Coronary artery (tissue), 2 donors: Measurements from ENCODE around the gene COBLL1.

Experiments used
- DNase-seq: peaks from one replicate; pipeline ENCODE4 v3.0.0-alpha.2; 2017; ENCODE audit warnings: low spot score
- H3K27ac ChIP-seq, 2 donors: fragments of 200-600 bp; sonication (generic); one replicate each; pipeline ENCODE4 v1.5.1; 2016 to 2019
- H3K4me3 ChIP-seq: fragments of 200-600 bp; sonication (generic); 2 replicates; pipeline ENCODE4 v1.5.1; 2016; ENCODE audit warnings: mild to moderate bottlenecking, moderate library complexity
- TF ChIP-seq, protein P1 (sequence below): fragments of 200-600 bp; sonication (generic); IDR thresholded peaks from one replicate; pipeline ENCODE4 v1.5.1; 2019; ENCODE audit warnings: antibody characterized with exemption

COBLL1 gene

DNA sequence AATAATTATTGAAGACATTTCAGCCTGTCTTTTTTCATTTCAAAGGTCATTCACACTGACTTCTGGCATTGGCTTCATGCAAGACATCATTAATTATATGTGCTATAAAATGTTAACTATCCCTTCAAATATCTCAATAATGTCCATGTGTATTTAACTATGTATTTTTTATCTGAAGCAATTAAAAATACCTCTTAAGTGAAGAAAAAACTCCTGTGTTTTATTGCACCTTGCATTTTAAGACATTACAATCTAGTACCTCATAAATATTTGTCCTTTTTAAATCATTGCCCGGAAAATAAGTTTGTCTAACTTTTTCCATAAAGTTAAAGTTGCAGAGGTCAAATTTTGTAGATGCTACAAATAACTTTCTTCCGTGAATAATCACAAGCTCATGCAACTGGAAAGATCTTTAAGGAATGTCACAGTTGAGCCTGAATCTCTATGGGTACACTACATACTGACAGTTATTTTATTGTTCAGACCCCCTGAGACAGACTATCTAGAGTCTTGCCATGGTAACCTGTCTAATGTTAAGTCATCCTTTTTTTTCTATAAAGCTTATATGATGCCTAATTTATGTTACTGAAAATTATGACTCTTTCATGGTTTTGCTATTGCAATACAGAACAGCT, 38.4 kb upstream of the COBLL1 start:
- TF ChIP-seq, protein P1, sequence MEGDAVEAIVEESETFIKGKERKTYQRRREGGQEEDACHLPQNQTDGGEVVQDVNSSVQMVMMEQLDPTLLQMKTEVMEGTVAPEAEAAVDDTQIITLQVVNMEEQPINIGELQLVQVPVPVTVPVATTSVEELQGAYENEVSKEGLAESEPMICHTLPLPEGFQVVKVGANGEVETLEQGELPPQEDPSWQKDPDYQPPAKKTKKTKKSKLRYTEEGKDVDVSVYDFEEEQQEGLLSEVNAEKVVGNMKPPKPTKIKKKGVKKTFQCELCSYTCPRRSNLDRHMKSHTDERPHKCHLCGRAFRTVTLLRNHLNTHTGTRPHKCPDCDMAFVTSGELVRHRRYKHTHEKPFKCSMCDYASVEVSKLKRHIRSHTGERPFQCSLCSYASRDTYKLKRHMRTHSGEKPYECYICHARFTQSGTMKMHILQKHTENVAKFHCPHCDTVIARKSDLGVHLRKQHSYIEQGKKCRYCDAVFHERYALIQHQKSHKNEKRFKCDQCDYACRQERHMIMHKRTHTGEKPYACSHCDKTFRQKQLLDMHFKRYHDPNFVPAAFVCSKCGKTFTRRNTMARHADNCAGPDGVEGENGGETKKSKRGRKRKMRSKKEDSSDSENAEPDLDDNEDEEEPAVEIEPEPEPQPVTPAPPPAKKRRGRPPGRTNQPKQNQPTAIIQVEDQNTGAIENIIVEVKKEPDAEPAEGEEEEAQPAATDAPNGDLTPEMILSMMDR: no peak
- no peak for DNase-seq
- Histone ChIP-seq H3K4me3 (no peak overlapping the region), H3K27ac (no peak overlapping the region)

DNA sequence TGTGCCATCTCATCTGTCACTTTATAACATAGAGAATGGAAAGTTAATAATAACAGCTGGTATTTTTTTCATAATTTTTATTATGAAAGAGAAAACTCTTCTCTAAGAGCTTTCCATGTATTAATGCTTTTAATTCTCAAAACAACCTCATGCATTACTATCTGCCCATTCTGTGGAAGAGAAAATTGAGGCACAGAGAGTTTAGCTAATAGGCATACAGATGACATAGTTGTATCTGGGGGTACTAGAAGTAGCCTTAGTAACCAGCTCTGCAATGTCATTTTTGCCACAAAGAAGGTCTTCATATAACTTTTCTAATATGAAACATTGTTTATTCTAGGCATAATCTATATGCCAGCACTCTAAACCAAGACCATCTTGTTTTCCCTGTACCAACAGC, 36.3 kb upstream of the COBLL1 start:
- TF ChIP-seq, protein P1: no peak

DNA sequence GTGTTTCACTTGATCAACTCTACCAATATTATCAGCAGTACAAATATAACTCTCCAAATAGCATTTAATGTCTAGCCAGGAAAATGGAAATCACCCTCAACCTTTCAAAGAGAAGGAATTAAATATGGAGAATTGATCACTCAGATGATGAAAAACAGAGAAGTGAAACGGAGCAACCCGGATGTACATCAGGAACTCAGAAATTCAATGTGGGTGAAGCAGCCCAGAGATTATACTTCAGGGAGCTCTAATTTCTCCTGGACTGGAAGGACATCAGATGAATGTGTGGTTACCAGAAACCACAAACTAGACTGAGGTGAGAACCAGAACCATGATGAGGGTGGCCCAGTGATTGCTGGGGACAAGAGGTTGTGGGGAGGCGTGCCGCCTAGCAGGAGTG, 35.5 kb upstream of the COBLL1 start:
- Histone ChIP-seq H3K4me3 (no peak overlapping the region), H3K27ac (no peak overlapping the region)
- DNase-seq: no peak
- TF ChIP-seq, protein P1: no peak

More for the DNA sequence above, 36.3 kb upstream of the COBLL1 start:
- DNase-seq: no peak
- H3K27ac ChIP-seq: no peak overlapping the region
- H3K4me3 ChIP-seq: no peak overlapping the region

DNA sequence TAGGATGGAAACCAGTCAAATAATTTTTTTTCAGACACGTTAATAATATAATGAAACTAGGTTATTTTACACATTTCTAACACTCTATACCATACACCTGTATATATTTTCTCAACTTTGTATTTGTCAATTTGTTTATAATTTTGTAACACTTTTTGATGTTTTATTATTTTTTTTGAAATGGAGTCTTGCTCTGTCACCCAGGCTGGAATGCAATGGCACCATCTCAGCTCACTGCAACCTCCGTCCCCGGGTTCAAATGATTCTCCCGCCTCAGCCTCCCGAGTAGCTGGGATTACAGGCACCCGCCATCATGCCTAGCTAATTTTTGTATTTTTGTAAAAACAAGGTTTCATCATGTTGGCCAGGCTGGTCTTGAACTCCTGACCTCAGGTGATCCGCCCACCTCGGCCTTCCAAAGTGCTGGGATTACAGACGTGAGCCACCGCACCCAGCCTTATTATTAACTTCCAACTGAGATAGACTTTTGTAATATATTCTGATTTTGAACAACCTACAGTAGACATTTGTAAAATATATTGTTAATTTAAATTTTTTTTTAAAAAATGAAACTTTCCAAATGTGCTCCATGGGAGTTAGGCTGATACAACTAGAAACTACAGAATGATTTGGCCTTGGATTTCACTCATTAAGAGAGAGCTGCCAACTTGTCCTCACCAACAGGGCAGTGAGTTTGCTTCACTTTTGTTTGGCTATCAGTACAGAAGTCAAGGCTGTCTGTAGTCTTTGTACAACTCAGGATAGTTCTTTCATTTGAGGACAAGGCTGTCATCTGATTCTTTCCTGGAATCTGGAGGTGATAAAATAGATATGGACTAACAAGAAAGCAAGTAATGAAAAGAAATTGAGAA, 33.9 kb upstream of the COBLL1 start:
- Histone ChIP-seq H3K4me3 (no peak overlapping the region), H3K27ac (no peak overlapping the region)
- no peak for DNase-seq
- TF ChIP-seq, protein P1: no peak

DNA sequence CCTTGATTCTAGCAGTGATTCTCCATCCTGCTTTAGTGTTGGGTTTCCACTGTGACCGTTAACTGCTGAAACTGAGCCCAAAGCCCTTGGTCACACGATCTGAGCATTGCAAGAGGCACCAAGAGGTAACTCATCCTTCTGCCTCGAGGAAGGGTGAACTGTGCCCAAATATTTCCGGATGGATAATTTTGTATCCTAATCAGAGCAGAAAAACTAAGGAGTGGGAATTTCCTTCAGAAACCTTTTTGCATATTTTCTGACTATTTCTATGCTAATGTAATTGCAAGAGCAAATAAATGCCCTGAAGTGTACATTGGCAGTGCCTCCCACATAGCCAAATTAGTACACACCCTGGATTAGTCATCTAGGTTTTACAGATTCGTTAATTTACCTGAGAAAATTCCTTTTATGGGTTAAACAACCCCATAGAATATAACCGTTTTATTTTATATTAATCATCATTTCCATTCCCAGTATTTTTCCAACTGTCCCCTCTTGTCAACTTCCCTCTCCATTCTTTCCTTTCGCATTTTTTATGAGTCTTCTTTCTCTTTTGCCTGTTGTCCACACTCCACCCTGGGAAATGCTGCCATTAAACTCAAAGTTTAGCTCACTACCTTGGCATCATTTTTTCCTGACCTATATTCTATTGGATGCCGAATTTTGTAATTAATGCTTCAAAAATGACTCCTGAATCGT, 31.7 kb upstream of the COBLL1 start:
- no peak overlapping the region for H3K4me3 ChIP-seq
- TF ChIP-seq, protein P1: no peak
- no peak overlapping the region for H3K27ac ChIP-seq
- no peak for DNase-seq

DNA sequence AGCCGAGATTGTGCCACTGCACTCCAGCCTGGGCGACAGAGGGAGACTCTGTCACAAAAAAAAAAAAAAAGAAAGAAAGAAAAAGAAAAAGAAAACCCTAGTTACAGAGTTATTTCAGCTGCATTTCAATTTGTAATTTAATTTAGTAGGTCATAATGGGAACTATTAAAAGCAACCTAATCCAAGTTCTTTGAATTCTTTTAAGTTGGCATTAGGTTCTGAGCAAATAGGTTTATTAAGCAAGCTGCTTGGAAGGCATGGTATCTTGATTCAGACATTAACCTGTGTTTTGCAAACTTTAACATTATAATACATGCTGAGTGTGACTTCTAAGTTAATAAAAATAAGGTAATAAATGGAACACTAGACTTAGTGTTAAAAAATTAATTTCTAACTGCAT, 29.8 kb upstream of the COBLL1 start:
- TF ChIP-seq, protein P1: no peak
- DNase-seq: no peak
- H3K27ac ChIP-seq: no peak overlapping the region

More for the DNA sequence above, 29.8 kb upstream of the COBLL1 start:
- no peak overlapping the region for H3K4me3 ChIP-seq
